SJCRH30 (cell line): ENCODE results near the gene ZNF619. TPM values are rescaled to one million over a fixed set of nuclear protein-coding genes. Genes with fewer than 3 reads are reported as not detected.

Source experiments
- DNase-seq, 2 experiments: peaks; one replicate each; pipeline ENCODE4 v3.0.0-alpha.2; 2015 to 2020
- H3K27ac ChIP-seq: fragments of 250-450 bp; sonication (Bioruptor Pico); 2 replicates; pipeline ENCODE4 v1.5.1; 2020; ENCODE audit warnings: mild to moderate bottlenecking, moderate library complexity
- H3K27me3 ChIP-seq: fragments of 250-450 bp; sonication (Bioruptor Pico); 2 replicates; pipeline ENCODE4 v1.5.1; 2020; ENCODE audit warnings: mild to moderate bottlenecking, moderate library complexity
- H3K36me3 ChIP-seq: fragments of 250-450 bp; sonication (Bioruptor Pico); 2 replicates; pipeline ENCODE4 v1.5.1; 2020; ENCODE audit warnings: mild to moderate bottlenecking, moderate library complexity
- H3K4me1 ChIP-seq: fragments of 250-450 bp; sonication (Bioruptor Pico); 2 replicates; pipeline ENCODE4 v1.5.1; 2020; ENCODE audit warnings: mild to moderate bottlenecking, moderate library complexity
- H3K4me3 ChIP-seq: fragments of 250-450 bp; sonication (Bioruptor Pico); 2 replicates; pipeline ENCODE4 v1.5.1; 2020; ENCODE audit warnings: mild to moderate bottlenecking, moderate library complexity
- H3K9me3 ChIP-seq: fragments of 250-450 bp; sonication (Bioruptor Pico); replicated peaks from 2 replicates; pipeline ENCODE4 v1.5.1; 2020; ENCODE audit warnings: mild to moderate bottlenecking, moderate library complexity
- total RNA-seq: library from RNA; depleted of rRNA; stranded (reverse); fragments of >200 nt; shearing (Covaris generic); gene quantifications from 2 replicates; pipeline ENCODE4 v1.2.3, GENCODE V29; 2014

ZNF619 gene
- total RNA-seq, 1 experiment from 2014 or later, result 3.4 TPM

GRCh38 chr3:40497288-40497687, 20.4 kb downstream of the ZNF619 start:
- Histone ChIP-seq H3K27me3 (no peaks in the 10 kb centered on the region), H3K4me1 (no peaks in the 10 kb centered on the region), H3K9me3 (no peaks in the 10 kb centered on the region), H3K4me3 (no peak overlapping the region), H3K27ac (no peak overlapping the region), H3K36me3 (no peaks in the 10 kb centered on the region)
- DNase-seq, result no peak

GRCh38 chr3:40499952-40500351, 23.0 kb downstream of the ZNF619 start:
- no peak for DNase-seq
- Histone ChIP-seq H3K36me3 (no peaks in the 10 kb centered on the region), H3K27me3 (no peaks in the 10 kb centered on the region), H3K4me1 (no peaks in the 10 kb centered on the region), H3K4me3 (no peak overlapping the region), H3K9me3 (no peaks in the 10 kb centered on the region), H3K27ac (no peak overlapping the region)

- no peak overlapping the region for H3K27ac ChIP-seq
- DNase-seq, result no peak
- H3K4me1 ChIP-seq, result no peaks in the 10 kb centered on the region
- no peaks in the 10 kb centered on the region for H3K9me3 ChIP-seq
- H3K36me3 ChIP-seq, result no peaks in the 10 kb centered on the region
- no peak overlapping the region for H3K4me3 ChIP-seq
- H3K27me3 ChIP-seq, result no peaks in the 10 kb centered on the region
These were observed 25.1 kb downstream of the ZNF619 start for GRCh38 chr3:40502034-40502433.

GRCh38 chr3:40504636-40505430, 27.9 kb downstream of the ZNF619 start:
- H3K9me3 ChIP-seq, result no peaks in the 10 kb centered on the region
- no peaks in the 10 kb centered on the region for H3K4me1 ChIP-seq
- DNase-seq, result no peak
- no peak overlapping the region for H3K27ac ChIP-seq
- no peaks in the 10 kb centered on the region for H3K36me3 ChIP-seq
- peak overlapping the region; percentile 66; the same call in 1 of the 2 replicates for H3K4me3 ChIP-seq
- no peaks in the 10 kb centered on the region for H3K27me3 ChIP-seq

- H3K27me3 ChIP-seq, result no peaks in the 10 kb centered on the region
- peak; percentile 80 to 87 for DNase-seq
- H3K9me3 ChIP-seq, result no peaks in the 10 kb centered on the region
- H3K27ac ChIP-seq, result no peak within 1 kb of the TSS; the same call in 1 of the 2 replicates
- peak within 1 kb of the TSS; percentile 66 for H3K4me3 ChIP-seq
- no peaks in the 10 kb centered on the region for H3K4me1 ChIP-seq
- no peaks in the 10 kb centered on the region for H3K36me3 ChIP-seq
These were observed 28.9 kb downstream of the ZNF619 start, which contains the start of gene ZNF620 for GRCh38 chr3:40505599-40506462. TSS of gene ZNF620 (plus strand) at chr3:40506039. CDS start at chr3:40506353, 314 bp downstream.

- Histone ChIP-seq H3K4me1 (no peaks in the 10 kb centered on the region), H3K36me3 (no peaks in the 10 kb centered on the region), H3K9me3 (no peaks in the 10 kb centered on the region), H3K27me3 (no peaks in the 10 kb centered on the region), H3K4me3 (no peak overlapping the region), H3K27ac (no peak overlapping the region)
- DNase-seq, result no peak
These were observed 34.3 kb downstream of the ZNF619 start for GRCh38 chr3:40511031-40511718.

- H3K27me3 ChIP-seq, result no peaks in the 10 kb centered on the region
- no peaks in the 10 kb centered on the region for H3K9me3 ChIP-seq
- no peak overlapping the region for H3K4me3 ChIP-seq
- DNase-seq, result no peak
- no peak overlapping the region for H3K27ac ChIP-seq
- H3K36me3 ChIP-seq, result no peaks in the 10 kb centered on the region
- H3K4me1 ChIP-seq, result no peaks in the 10 kb centered on the region
These were observed 39.3 kb downstream of the ZNF619 start for GRCh38 chr3:40516201-40516600.

GRCh38 chr3:40518067-40518466, 41.1 kb downstream of the ZNF619 start:
- Histone ChIP-seq H3K27ac (no peak overlapping the region), H3K9me3 (no peaks in the 10 kb centered on the region), H3K27me3 (no peaks in the 10 kb centered on the region), H3K36me3 (no peaks in the 10 kb centered on the region), H3K4me1 (no peaks in the 10 kb centered on the region), H3K4me3 (no peak overlapping the region)
- DNase-seq, result no peak

- H3K27ac ChIP-seq, result no peak overlapping the region
- H3K27me3 ChIP-seq, result no peaks in the 10 kb centered on the region
- no peaks in the 10 kb centered on the region for H3K36me3 ChIP-seq
- H3K9me3 ChIP-seq, result no peaks in the 10 kb centered on the region
- H3K4me3 ChIP-seq, result no peak overlapping the region
- no peak for DNase-seq
- no peaks in the 10 kb centered on the region; the same call in 1 of the 2 replicates for H3K4me1 ChIP-seq
These were observed 41.9 kb downstream of the ZNF619 start for GRCh38 chr3:40518848-40519247.

GRCh38 chr3:40521254-40521653, 44.3 kb downstream of the ZNF619 start:
- no peaks in the 10 kb centered on the region for H3K9me3 ChIP-seq
- no peaks in the 10 kb centered on the region for H3K27me3 ChIP-seq
- no peaks in the 10 kb centered on the region; the same call in 1 of the 2 replicates for H3K4me1 ChIP-seq
- no peaks in the 10 kb centered on the region for H3K36me3 ChIP-seq
- no peak for DNase-seq
- no peak overlapping the region for H3K27ac ChIP-seq
- H3K4me3 ChIP-seq, result no peak overlapping the region

GRCh38 chr3:40523781-40524180, 46.9 kb downstream of the ZNF619 start:
- peaks cover 6% of the 10 kb centered on the region; the same call in 1 of the 2 replicates for H3K36me3 ChIP-seq
- no peaks in the 10 kb centered on the region for H3K9me3 ChIP-seq
- no peak overlapping the region for H3K4me3 ChIP-seq
- no peaks in the 10 kb centered on the region for H3K27me3 ChIP-seq
- no peak overlapping the region for H3K27ac ChIP-seq
- no peak for DNase-seq
- H3K4me1 ChIP-seq, result no peaks in the 10 kb centered on the region; the same call in 1 of the 2 replicates

GRCh38 chr3:40524222-40524567, 47.3 kb downstream of the ZNF619 start:
- Histone ChIP-seq H3K4me1 (no peaks in the 10 kb centered on the region; the same call in 1 of the 2 replicates), H3K36me3 (peaks cover 7% of the 10 kb centered on the region; the same call in 1 of the 2 replicates), H3K4me3 (peak overlapping the region; percentile 91), H3K27ac (peak overlapping the region; percentile 81), H3K9me3 (no peaks in the 10 kb centered on the region), H3K27me3 (no peaks in the 10 kb centered on the region)
- DNase-seq, result no peak

- DNase-seq, result peak; percentile 82 to 84
- Histone ChIP-seq H3K36me3 (peaks cover 7% of the 10 kb centered on the region; the same call in 1 of the 2 replicates), H3K4me3 (peak within 1 kb of the TSS; percentile 91), H3K4me1 (no peaks in the 10 kb centered on the region; the same call in 1 of the 2 replicates), H3K9me3 (no peaks in the 10 kb centered on the region), H3K27ac (peak within 1 kb of the TSS; percentile 81), H3K27me3 (no peaks in the 10 kb centered on the region)
These were observed 47.8 kb downstream of the ZNF619 start, which contains the start of gene ZNF621 for GRCh38 chr3:40524568-40525285. TSS of gene ZNF621 (plus strand) at chr3:40524960. CDS start at chr3:40525841, 881 bp downstream.

GRCh38 chr3:40528426-40528825, 51.5 kb downstream of the ZNF619 start:
- Histone ChIP-seq H3K27ac (no peak overlapping the region), H3K4me1 (no peaks in the 10 kb centered on the region; the same call in 1 of the 2 replicates), H3K36me3 (peaks cover 39% of the 10 kb centered on the region), H3K9me3 (no peaks in the 10 kb centered on the region), H3K27me3 (no peaks in the 10 kb centered on the region), H3K4me3 (no peak overlapping the region)
- DNase-seq, result no peak
